Measurements from ENCODE around the gene TMEM63B.

Gene TMEM63B

DNA sequence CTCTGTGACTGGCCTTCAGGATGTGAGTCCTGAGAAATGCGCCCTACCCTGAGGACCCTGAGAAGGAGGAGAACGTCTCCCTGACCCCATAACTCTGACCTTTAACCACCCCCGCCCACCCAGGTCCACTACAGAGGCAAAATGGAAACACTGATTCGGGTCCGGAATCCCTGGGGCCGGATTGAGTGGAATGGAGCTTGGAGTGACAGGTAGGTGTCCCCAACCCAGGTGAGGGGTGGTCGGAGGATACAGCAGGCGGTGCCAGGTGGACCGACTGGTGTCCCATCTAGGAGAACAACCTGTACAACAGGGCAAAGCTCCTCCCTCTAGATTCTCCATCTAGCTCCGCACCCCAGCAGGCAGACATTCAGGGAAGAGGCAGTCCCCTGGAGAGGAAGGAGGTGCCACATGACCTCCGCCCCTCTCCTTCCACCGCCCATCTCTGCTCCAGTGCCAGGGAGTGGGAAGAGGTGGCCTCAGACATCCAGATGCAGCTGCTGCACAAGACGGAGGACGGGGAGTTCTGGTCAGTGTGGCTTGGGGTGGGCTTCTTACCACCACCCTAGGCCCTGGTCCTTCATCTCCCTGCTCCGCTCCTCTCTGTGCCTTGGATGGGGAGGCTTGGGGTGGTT is 48.9 kb downstream of the TMEM63B start:
- TF ChIP-seq, protein P1, sequence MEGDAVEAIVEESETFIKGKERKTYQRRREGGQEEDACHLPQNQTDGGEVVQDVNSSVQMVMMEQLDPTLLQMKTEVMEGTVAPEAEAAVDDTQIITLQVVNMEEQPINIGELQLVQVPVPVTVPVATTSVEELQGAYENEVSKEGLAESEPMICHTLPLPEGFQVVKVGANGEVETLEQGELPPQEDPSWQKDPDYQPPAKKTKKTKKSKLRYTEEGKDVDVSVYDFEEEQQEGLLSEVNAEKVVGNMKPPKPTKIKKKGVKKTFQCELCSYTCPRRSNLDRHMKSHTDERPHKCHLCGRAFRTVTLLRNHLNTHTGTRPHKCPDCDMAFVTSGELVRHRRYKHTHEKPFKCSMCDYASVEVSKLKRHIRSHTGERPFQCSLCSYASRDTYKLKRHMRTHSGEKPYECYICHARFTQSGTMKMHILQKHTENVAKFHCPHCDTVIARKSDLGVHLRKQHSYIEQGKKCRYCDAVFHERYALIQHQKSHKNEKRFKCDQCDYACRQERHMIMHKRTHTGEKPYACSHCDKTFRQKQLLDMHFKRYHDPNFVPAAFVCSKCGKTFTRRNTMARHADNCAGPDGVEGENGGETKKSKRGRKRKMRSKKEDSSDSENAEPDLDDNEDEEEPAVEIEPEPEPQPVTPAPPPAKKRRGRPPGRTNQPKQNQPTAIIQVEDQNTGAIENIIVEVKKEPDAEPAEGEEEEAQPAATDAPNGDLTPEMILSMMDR (IDR thresholded peaks at IDR 0.05; ENCODE audit: insufficient read depth, missing control alignments), result no peak
- FAIRE-seq (no peak), DNase-seq (ENCODE audit: insufficient read length, low spot score) (no peak)

DNA sequence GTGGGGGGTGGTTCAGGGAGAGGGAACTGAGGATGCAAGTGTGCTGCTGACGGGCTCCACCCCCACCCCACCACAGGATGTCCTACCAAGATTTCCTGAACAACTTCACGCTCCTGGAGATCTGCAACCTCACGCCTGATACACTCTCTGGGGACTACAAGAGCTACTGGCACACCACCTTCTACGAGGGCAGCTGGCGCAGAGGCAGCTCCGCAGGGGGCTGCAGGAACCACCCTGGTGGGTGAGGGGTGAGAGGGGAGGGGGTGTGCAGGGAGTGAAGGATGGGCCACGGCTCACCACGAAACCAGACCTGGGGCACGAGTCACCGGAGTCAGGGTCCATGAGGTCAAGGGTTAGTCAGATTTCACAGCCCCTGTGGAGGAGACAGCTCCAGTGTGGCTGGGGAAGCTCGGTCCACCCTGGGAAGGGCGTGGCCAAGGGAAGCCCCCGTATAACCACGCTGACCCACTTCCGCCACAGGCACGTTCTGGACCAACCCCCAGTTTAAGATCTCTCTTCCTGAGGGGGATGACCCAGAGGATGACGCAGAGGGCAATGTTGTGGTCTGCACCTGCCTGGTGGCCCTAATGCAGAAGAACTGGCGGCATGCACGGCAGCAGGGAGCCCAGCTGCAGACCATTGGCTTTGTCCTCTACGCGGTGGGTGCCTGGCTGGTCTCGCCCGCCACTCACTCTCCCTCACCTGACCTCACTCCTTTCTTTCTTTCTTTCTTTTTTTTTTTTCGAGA is 49.6 kb downstream of the TMEM63B start:
- FAIRE-seq, result no peak
- DNase-seq (ENCODE audit: insufficient read length, low spot score), result no peak
- TF ChIP-seq, protein P1 (IDR thresholded peaks at IDR 0.05; ENCODE audit: insufficient read depth, missing control alignments), result no peak

DNA sequence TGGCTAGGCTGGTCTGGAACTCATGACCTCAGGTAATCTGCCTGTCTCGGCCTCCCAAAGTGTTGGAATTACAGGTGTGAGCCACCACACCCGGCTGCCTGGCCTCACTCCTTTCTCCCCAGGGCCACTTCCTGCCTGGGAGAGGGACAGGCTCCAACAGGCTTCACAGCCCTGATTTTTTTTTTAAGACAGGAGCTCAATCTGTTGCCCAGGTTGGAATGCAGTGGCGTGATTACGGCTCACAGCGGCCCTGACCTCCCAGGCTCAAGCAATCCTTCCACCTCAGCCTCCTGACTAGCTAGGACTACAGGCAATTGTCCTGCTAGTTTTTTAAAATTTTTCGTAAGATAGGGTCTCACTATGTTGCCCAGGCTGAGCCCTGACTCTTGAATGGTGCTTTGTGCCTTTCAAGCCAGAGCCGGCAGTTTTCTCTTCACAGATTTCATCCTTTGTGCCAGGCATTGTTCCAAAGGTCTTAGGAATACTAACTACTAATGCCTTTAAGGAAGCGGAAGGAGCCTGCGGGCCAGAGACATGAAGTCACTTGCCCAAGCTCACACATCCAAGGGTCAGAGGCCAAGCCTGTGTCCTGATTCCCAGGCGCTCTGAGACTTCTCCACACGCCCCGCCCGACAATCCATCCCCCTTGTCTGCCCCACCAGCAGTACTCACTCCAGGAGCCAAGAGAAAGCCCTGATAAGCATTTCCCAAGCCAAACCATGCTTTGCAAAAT is 50.5 kb downstream of the TMEM63B start:
- TF ChIP-seq, protein P1 (IDR thresholded peaks at IDR 0.05; ENCODE audit: insufficient read depth, missing control alignments), result no peak
- FAIRE-seq (no peak), DNase-seq (ENCODE audit: insufficient read length, low spot score) (no peak)

DNA sequence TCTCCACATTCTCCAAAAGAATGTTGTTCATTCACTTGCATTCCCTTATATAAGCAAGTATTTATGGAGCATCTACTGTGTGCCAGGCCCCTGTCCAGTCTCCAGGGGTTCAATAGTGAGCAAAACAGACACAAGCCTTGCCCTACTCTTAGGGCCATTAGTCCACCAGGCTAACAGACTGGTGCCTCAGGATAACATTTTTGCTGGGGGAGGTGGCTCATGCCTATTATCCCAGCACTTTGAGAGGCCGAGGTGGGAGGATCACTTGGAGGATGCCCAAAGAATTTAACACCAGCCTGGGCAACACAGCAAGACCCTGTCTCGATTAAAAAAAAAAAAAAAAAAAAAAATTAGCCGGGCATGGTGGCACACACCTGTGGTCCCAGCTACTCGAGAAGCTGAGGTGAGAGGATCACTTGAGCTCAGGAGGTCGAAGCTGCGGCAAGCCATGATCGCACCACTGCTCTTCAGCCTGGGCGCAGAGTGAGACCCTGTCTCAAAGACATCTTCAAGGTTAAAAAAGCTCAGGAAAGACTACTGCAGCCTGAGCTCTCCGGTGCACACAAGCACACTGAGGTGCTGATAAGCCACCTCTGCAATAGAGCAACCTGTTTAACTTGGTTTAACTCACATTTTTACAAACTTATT is 51.2 kb downstream of the TMEM63B start:
- no peak for FAIRE-seq
- DNase-seq (ENCODE audit: insufficient read length, low spot score), result no peak
- TF ChIP-seq, protein P1 (IDR thresholded peaks at IDR 0.05; ENCODE audit: insufficient read depth, missing control alignments), result no peak

DNA sequence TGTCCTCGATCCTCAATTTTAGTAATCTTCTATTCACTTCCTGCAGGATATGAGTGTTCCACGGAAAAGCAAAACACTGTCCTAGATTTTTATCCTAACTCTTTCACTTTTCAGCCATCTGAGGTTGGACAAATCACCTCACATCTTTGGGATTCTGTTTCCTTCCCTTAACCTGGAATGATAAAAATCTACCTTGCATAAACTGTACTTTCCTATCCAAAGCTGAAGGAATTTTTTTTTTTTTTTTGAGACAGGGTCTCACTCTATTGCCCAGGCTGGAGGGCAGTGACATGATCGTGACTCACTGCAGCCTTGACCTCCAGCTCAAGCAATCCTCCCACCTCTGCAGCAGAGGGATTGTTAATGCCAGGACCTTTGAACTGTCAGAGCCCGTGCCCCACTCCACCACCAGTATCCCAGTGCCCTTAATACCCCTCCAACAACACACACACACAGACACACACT is 51.8 kb downstream of the TMEM63B start:
- DNase-seq (ENCODE audit: insufficient read length, low spot score) (no peak), FAIRE-seq (no peak)
- TF ChIP-seq, protein P1 (IDR thresholded peaks at IDR 0.05; ENCODE audit: insufficient read depth, missing control alignments), result no peak

DNA sequence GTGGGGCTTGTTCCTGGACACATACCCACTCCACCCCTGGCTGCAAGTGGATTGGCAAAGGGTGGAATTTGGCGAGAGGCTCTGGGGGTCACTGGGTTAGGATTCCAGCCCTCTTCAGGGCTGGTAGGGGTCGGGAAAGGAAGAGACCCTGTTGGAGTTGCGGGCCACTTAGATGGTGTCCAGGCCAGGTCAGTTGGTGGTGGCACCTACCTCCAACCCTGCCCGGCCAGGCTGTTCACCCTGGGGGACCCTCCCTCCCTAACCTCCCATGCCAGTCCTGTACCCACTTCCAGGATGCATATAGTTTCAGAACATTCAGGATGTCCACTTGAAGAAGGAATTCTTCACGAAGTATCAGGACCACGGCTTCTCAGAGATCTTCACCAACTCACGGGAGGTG is 52.3 kb downstream of the TMEM63B start:
- FAIRE-seq (no peak), DNase-seq (ENCODE audit: insufficient read length, low spot score) (no peak)
- TF ChIP-seq, protein P1 (IDR thresholded peaks at IDR 0.05; ENCODE audit: insufficient read depth, missing control alignments), result no peak
